DOHH2 (cell line): ENCODE data around the gene CHSY1.
A peak's percentile ranks its signal among the peaks of the same experiment; 100 is the strongest.

Experiments used
- H3F3A ChIP-seq: fragments of 200-600 bp; sonication (generic), shearing (Covaris generic); 2 replicates; pipeline ENCODE4 v1.6.0; 2016; ENCODE audit warnings: antibody characterized with exemption, mild to moderate bottlenecking; ENCODE audit not compliant: control insufficient read depth, insufficient read depth
- H3K27ac ChIP-seq: fragments of 200-600 bp; sonication (generic); 2 replicates; pipeline ENCODE4 v1.5.1; 2014; ENCODE audit warnings: low read depth, mild to moderate bottlenecking, low read length, moderate library complexity
- H3K27me3 ChIP-seq: fragments of 200-600 bp; sonication (generic); 2 replicates; pipeline ENCODE4 v1.6.1; 2014; ENCODE audit warnings: mild to moderate bottlenecking, low read length, mixed read lengths; ENCODE audit not compliant: control insufficient read depth
- H3K36me3 ChIP-seq: fragments of 200-600 bp; sonication (generic); 2 replicates; pipeline ENCODE4 v1.6.1; 2014; ENCODE audit warnings: mild to moderate bottlenecking, low read length, moderate library complexity, mixed read lengths; ENCODE audit not compliant: control insufficient read depth
- H3K4me1 ChIP-seq: fragments of 200-600 bp; sonication (generic); 2 replicates; pipeline ENCODE4 v1.6.1; 2014; ENCODE audit warnings: mild to moderate bottlenecking, low read length, mixed read lengths; ENCODE audit not compliant: control insufficient read depth
- H3K4me2 ChIP-seq: fragments of 200-600 bp; sonication (generic); 2 replicates; pipeline ENCODE4 v1.6.0; 2014; ENCODE audit warnings: mild to moderate bottlenecking, low read length, moderate library complexity
- H3K4me3 ChIP-seq: fragments of 200-600 bp; sonication (generic); 2 replicates; pipeline ENCODE4 v1.5.1; 2014; ENCODE audit warnings: mild to moderate bottlenecking, low read length, mixed read lengths
- H3K79me2 ChIP-seq: fragments of 200-600 bp; sonication (generic); 2 replicates; pipeline ENCODE4 v1.6.1; 2014; ENCODE audit warnings: mild to moderate bottlenecking, low read length, mixed read lengths; ENCODE audit not compliant: control insufficient read depth
- H3K9me2 ChIP-seq: fragments of 200-600 bp; sonication (generic); replicated peaks from 2 replicates; pipeline ENCODE4 v1.6.1; 2014; ENCODE audit warnings: mild to moderate bottlenecking, low read length, mixed read lengths; ENCODE audit not compliant: control insufficient read depth
- H3K9me3 ChIP-seq: fragments of 200-600 bp; sonication (generic); 2 replicates; pipeline ENCODE4 v1.6.1; 2014; ENCODE audit warnings: antibody characterized with exemption, low read length, mixed read lengths; ENCODE audit not compliant: control insufficient read depth, insufficient read depth
- H4K20me1 ChIP-seq: fragments of 200-600 bp; sonication (generic); 2 replicates; pipeline ENCODE4 v1.6.0; 2014; ENCODE audit warnings: low read depth, mild to moderate bottlenecking, antibody characterized with exemption, low read length, moderate library complexity; ENCODE audit not compliant: control insufficient read depth, insufficient read depth
- EZH2phosphoT487 ChIP-seq: fragments of 200-600 bp; sonication (generic); IDR thresholded peaks from 2 replicates; pipeline ENCODE4 v1.6.1; 2017; ENCODE audit warnings: borderline replicate concordance, mild to moderate bottlenecking, antibody characterized with exemption, low read length, moderate library complexity, mixed read lengths
- TF ChIP-seq, protein P1 (sequence below): fragments of 200-600 bp; sonication (generic); IDR thresholded peaks from one replicate; pipeline ENCODE4 v1.5.1; 2014; ENCODE audit warnings: antibody characterized with exemption, mild to moderate bottlenecking, low read depth, low read length; ENCODE audit not compliant: poor library complexity, severe bottlenecking

Gene CHSY1

DNA sequence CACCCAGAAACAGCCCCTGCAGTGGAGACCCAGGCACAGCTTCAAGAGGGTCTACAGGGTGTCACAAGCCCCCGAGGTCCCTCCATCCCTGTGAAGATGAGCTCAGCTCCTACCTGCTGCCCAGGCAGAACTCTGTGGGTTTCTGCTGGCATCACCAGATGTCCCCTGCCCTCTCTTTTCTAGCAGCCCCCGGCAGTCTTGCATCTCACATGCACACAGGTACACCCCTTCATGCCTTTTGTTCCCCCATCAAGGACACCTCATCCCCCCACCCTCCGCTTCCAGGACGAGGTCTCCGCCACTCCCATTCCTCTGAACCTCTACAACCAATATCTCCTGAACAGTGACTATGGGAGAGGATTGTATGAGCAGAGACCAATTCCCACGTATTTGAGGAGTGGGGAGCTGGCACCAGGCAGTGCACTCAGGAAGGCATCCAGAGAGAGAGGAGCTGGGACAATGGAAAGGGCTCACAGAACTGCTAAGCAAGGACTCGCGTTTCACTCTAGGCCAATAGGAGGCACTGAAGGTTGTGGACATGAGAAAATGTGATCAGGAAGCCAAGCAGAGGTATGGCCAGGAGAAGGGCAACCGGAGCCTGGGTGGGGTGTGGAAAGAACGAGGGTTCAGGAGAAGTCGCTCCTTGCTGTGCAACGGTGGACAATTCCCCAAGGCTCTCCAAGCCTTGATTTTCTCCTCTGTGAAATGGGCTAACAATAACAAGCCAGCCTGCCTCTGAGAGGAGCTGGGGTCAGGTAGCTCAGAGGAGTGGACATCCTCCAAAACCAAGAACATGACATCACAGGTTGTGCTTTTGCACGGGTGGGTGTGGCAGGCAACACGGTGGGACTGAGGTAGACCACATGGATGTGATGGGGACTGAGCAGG is 115.2 kb downstream of the CHSY1 start:
- H3K79me2 ChIP-seq = no peaks in the 10 kb centered on the region
- H3K9me3 ChIP-seq = peaks cover 3% of the 10 kb centered on the region; the same call in 1 of the 2 replicates
- no peaks in the 10 kb centered on the region for H4K20me1 ChIP-seq
- H3K4me1 ChIP-seq = peaks cover 39% of the 10 kb centered on the region
- TF ChIP-seq, protein P1, sequence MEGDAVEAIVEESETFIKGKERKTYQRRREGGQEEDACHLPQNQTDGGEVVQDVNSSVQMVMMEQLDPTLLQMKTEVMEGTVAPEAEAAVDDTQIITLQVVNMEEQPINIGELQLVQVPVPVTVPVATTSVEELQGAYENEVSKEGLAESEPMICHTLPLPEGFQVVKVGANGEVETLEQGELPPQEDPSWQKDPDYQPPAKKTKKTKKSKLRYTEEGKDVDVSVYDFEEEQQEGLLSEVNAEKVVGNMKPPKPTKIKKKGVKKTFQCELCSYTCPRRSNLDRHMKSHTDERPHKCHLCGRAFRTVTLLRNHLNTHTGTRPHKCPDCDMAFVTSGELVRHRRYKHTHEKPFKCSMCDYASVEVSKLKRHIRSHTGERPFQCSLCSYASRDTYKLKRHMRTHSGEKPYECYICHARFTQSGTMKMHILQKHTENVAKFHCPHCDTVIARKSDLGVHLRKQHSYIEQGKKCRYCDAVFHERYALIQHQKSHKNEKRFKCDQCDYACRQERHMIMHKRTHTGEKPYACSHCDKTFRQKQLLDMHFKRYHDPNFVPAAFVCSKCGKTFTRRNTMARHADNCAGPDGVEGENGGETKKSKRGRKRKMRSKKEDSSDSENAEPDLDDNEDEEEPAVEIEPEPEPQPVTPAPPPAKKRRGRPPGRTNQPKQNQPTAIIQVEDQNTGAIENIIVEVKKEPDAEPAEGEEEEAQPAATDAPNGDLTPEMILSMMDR = no peak
- no peak for TF ChIP-seq EZH2phosphoT487
- no peak overlapping the region for H3K4me3 ChIP-seq
- H3K9me2 ChIP-seq = no peaks in the 10 kb centered on the region
- no peaks in the 10 kb centered on the region for H3F3A ChIP-seq
- peaks cover 7% of the 10 kb centered on the region; the same call in 1 of the 2 replicates for H3K27me3 ChIP-seq
- H3K27ac ChIP-seq = no peak overlapping the region
- no peaks in the 10 kb centered on the region for H3K36me3 ChIP-seq
- no peak overlapping the region for H3K4me2 ChIP-seq

DNA sequence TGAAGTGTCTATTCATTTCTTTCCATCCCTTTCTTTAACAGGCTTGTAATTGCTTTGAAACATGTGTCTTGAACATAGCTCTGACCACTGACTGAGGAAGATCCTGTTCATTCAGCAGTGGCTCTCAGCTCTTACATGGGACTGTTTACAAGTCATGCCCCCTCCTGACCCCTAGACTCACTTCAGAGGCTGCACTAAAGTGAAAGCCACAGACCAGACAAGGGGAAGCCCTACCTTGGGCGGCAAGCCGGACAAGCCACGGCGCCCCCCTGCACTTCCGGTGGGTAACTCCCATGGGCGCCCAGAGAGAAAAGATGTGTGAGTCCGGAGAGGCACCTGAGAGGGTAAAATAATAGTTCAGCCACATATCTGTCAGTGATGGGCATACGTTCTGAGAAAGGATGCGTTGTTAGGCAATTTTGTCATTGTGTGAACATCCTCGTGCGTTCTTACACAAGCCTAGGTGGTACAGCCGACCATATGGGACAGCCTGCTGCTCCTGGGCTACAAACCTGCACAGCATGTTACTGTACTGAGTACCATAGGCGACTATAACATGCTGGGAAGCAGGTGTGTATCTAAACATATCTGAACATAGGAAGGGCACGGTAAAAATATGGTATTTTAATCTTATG is 116.2 kb downstream of the CHSY1 start:
- no peak overlapping the region for H3K27ac ChIP-seq

DNA sequence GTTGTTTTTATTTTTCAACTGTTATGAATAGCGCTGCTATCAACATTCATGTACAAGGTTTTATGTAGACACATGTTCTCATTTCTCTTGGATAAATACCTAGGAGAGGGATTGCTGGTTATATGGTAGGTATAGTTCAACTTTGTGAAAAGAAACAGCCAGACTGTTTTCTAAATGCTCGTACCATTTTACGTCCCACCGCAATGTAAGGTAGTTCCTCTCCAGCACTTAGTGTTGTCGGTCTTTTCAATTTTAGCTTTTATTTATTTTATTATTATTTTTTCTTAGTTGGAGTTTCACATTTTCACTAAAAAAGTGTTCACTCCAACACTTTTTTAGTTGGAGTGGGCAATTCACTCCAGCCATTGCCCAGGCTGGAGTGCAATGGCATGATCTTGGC is 117.1 kb downstream of the CHSY1 start:
- no peaks in the 10 kb centered on the region for H3F3A ChIP-seq
- H3K4me2 ChIP-seq = no peak overlapping the region
- peaks cover 7% of the 10 kb centered on the region; the same call in 1 of the 2 replicates for H3K27me3 ChIP-seq
- no peak overlapping the region for H3K27ac ChIP-seq
- peaks cover 38% of the 10 kb centered on the region for H3K4me1 ChIP-seq
- no peaks in the 10 kb centered on the region for H3K79me2 ChIP-seq
- no peak overlapping the region for H3K4me3 ChIP-seq
- no peaks in the 10 kb centered on the region for H3K36me3 ChIP-seq
- peaks cover 3% of the 10 kb centered on the region; the same call in 1 of the 2 replicates for H3K9me3 ChIP-seq
- H3K9me2 ChIP-seq = no peaks in the 10 kb centered on the region
- no peaks in the 10 kb centered on the region for H4K20me1 ChIP-seq
- no peak for TF ChIP-seq EZH2phosphoT487
- TF ChIP-seq, protein P1 = no peak

More for the DNA sequence above, 116.2 kb downstream of the CHSY1 start:
- Histone ChIP-seq H3K79me2 (no peaks in the 10 kb centered on the region), H3K9me3 (peaks cover 3% of the 10 kb centered on the region; the same call in 1 of the 2 replicates), H3K9me2 (no peaks in the 10 kb centered on the region), H3K4me1 (peaks cover 40% of the 10 kb centered on the region), H4K20me1 (no peaks in the 10 kb centered on the region), H3K27me3 (peaks cover 7% of the 10 kb centered on the region; the same call in 1 of the 2 replicates), H3K4me2 (peak overlapping the region; percentile 53), H3K36me3 (no peaks in the 10 kb centered on the region), H3F3A (no peaks in the 10 kb centered on the region), H3K4me3 (peak overlapping the region; percentile 32)
- TF ChIP-seq, protein P1 = no peak
- TF ChIP-seq EZH2phosphoT487 = no peak
